Suppressor macrophage treated with lipopolysaccharide for 1 hour (primary cell): ENCODE measurements around the gene ARHGEF38.
"Not testable (repeated sequence)": the region's sequence is repeated elsewhere in the genome, so short reads cannot be mapped to it uniquely, and the experiment has no call there.

Experiments used
- DNase-seq, 3 donors: peaks; one replicate each; pipeline ENCODE4 v3.0.0-alpha.2; 2020 to 2022

ARHGEF38 gene

GRCh38 chr4:105657117-105657765 lies 104.8 kb downstream of the ARHGEF38 start:
- DNase-seq: no peak

DNA sequence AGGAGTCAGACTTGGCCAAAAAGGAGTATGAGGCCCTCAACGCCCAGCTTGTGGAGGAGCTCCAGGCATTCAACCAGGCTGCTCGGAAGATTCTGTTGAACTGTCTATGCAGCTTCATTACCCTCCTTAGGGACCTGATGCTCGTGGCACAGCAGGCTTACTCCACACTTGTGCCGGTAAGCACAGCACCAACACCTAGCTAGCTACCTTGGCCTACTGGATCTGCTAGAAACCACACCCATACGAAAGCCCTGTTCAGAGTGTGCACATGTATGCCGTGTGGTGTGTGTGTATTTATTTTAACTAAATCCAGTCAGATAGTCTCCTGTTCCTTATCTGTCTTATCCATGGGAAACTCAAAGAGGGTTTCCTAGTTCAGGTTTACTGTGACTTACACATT lies 106.8 kb downstream of the ARHGEF38 start:
- DNase-seq: no peak

DNA sequence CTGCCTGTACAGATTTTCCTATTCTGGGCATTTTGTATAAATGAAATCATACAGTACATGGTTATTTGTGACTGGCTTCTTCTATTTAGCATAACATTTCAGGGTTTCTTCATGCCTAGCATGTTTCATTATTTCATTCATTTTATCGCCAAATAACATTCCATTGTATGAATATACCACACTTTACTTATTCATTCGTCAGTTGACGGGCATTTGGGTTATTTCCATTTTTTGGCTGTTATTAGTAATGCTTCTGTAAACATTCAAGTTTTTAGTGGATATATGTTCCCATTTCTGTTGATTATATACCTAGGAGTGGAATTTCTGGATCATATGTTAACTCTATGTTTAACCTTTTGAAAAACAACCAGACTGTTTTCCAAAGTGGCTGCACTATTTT lies 108.6 kb downstream of the ARHGEF38 start:
- no peak for DNase-seq

DNA sequence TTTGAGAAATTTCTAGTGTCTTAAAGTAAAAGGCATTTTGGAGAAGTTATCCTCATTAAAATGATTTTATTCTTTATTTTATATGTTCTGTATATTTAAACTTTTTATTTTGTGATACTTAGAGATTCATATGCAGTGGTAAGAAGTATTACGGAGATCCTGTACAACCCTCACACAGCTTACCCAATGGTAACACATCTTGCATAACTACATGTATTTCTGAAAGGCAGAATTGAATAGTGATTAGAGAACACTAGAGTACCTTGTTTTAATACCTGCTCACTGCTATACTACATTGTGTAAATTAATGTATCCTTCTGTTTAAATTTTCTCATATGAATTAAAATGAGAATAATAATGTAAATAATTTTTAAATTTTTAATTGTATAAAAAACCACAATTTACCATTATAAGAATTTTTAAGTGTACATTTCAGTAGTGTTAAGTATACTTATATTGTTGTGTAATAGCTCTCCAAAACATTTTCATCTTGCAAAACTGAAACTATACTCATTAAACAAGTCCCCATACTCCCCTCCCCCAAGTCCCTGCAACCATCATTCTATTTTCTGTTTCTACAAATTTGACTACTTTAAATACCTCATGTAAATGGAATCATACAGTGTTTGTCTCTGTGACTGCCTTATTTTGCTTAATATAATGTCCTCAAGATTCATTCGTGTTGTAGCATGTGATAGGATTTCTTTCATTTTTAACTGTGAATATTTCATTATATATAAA lies 110.7 kb downstream of the ARHGEF38 start:
- DNase-seq: no peak

DNA sequence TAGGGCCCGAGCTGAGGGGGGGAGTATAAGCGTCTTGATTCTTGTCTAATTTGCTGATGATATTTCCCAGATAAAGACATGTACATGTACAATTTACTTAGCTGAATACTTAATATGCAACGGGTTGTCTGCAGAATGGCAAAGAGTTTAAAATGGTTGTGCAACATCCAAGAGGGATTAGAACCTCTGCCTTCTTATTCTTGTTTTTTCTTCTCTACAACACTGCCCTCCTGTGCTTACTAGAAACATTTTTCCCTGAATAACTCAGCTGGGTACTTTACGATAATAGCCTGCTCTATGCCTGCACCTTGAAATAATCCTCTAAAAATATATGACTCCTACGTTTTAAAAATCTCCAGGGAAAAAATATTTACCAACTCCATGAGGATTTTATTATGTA lies 114.3 kb downstream of the ARHGEF38 start:
- DNase-seq: peak; percentile 12 to 32 (median 23)

DNA sequence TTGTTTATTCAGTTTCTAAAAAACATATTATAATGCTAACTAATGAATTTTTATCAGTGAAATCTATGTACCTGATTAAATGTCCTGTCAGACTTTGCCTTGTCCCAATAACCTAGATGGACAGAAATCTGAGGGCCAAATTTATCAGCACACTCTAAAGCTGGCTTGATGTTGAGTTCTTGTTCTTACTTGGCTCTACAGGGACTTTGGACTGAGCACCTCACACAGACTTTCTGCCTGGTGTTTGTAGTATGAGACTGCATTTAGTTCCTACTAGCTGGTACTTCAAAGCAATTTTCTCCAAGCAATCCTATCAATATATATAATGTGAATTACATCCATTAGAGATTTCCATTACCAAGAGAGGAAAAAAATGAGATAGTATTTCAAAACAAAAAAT lies 118.3 kb downstream of the ARHGEF38 start:
- no peak for DNase-seq

DNA sequence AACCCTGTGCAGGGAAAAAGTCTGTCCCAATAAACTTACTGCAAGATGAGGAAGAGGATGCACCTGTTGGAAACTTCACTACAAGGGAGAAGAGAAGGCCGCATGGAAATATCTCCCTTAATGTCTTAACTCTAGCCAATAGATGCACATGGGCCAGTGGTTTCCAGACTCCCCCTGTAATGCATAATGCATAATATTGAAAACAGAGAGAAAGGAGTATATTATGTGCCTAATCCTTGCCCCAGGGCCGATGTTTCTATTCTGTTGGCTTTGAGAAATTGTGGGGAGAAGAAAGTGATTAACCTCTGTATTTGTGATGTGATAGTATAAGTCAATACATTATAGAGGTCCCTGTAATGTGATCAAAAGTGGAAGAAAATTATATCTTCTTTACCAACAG lies 118.9 kb downstream of the ARHGEF38 start:
- DNase-seq: no peak

- no peak for DNase-seq
Observed at GRCh38 chr4:105674011-105674410, 121.6 kb downstream of the ARHGEF38 start.

DNA sequence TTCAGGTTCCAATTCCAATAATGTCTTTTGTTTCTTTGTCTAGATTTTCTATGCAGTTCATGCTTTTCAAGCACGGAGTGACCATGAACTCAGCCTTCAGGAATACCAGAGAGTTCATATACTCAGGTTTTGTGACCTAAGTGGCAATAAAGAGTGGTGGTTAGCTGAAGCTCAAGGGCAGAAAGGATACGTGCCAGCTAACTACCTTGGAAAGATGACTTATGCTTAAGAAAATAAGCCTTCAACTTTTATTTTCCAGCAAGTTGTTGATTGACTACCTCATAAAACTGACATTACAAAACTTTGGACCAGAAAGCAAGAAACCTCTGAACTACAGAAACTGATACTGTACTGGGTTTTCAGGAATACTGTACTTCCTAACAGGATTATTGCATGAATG lies 125.3 kb downstream of the ARHGEF38 start:
- DNase-seq: no peak

DNA sequence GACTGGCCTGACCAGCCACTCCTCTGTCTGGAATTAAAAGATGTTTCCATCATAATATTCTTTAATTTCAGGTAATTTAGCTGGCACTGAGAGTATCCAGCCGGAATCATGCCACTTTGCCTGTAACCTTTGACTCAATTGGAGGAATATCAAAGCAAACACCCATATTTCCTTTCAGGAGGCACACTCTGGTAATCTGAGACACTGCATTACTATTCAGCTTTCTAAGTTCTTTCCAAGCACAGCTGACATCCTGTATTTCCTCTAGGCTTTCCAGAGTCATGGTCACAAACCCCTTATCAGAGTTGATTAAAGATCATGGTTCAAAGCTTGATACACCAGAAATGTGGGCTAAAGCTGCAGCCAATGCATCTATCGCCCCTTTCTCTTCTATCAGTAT lies 126.8 kb downstream of the ARHGEF38 start:
- DNase-seq: no peak

GRCh38 chr4:105683038-105683437 lies 130.6 kb downstream of the ARHGEF38 start:
- DNase-seq: no peak

DNA sequence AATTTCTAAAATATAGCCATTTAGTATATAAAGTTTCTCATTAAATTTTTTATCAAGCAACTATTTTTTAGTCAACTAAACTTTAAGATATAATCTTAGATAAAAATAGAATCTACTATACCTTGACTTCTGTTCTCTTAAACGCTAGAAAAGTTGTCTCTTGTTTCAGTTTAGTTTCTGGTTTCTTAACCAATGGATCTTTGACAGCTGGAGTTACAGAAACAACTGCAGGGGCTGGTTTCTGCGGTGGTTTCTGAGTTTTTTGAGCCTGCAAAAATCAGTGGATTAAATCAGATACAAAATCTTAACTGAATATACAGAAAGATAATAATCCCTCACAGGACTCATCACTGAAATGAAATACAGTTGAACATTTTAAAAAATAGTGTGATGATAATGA lies 134.2 kb downstream of the ARHGEF38 start:
- DNase-seq: no peak

DNA sequence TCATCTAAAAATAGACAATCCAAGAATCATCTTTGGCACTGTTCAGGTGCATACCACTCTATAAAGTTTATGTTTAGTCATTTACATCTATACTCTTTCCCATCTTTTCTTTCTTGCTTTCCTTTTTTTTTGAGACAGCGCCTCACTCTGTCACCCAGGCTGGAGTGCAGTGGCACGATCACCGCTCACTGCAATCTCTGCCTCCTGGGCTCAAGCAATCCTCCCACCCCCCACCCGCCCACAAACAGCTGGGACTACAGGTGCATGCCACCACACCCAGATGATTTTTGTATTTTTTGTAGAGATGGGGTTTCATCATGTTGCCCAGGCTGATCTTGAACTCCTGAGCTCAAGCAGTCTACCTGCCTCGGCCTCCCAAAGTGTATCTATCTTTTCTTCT lies 142.4 kb downstream of the ARHGEF38 start:
- not testable (repeated sequence) for DNase-seq

GRCh38 chr4:105695832-105696231 lies 143.4 kb downstream of the ARHGEF38 start:
- DNase-seq: not testable (repeated sequence)

- DNase-seq: no peak
Observed at GRCh38 chr4:105698607-105699006, 146.2 kb downstream of the ARHGEF38 start.

DNA sequence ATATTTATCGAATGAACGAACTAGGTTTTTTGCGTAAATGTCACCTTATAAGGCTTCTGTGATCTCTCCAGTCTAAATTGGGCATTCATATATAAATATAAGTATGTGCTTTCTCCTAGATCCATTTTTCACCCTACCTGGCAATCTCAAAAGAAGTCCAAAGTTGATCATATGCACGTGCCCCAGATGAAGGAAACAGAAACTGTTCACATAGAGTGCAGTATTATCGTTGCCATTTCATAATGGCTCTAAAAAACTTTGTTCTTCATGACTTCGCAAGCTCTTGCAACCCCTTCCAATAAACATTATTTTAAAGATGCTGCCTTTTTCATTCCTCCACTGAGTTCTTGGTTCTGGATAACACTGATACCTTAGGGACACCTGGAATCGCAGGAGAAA lies 155.4 kb downstream of the ARHGEF38 start:
- DNase-seq: peak in 2 of 3 donors; percentile 15 to 17

- DNase-seq: peak; percentile 95 to 97 (median 95)
Observed at GRCh38 chr4:105708181-105709080, 156.0 kb downstream of the ARHGEF38 start, which contains the start of the genes GSTCD and INTS12. Gene GSTCD, plus strand, starts transcription at chr4:105708784. Its CDS starts 8,830 bp downstream, at chr4:105717614. Gene INTS12, minus strand, starts transcription at chr4:105708689. Its CDS starts 8,684 bp downstream, at chr4:105700005.

GRCh38 chr4:105709081-105709450 lies 156.6 kb downstream of the ARHGEF38 start:
- DNase-seq: peak; percentile 19 to 33 (median 26)

- DNase-seq: no peak
Observed at GRCh38 chr4:105710012-105710600, 157.7 kb downstream of the ARHGEF38 start.

- no peak for DNase-seq
Observed at GRCh38 chr4:105710678-105711077, 158.3 kb downstream of the ARHGEF38 start.

DNA sequence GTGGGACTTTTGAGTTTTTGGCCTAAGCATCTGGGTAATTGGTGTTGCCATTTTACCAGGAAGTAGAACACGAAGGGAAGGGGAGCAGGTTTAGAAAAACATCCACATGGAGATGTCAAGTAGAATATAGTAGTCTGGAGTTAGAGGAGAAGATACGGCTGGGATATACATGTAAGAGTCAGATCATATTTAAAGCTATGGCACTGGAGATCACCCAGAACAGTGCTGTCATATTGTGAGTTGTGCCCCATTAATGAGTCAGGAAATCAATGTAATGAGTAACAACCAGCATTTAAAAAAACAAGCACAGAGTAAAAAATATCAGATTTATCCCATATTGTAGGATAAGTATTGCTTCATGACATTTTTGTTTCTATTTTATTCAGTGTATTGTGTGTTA lies 160.3 kb downstream of the ARHGEF38 start:
- DNase-seq: no peak

- DNase-seq: peak; percentile 57 to 79 (median 78)
Observed at GRCh38 chr4:105714071-105714521, 161.7 kb downstream of the ARHGEF38 start.

DNA sequence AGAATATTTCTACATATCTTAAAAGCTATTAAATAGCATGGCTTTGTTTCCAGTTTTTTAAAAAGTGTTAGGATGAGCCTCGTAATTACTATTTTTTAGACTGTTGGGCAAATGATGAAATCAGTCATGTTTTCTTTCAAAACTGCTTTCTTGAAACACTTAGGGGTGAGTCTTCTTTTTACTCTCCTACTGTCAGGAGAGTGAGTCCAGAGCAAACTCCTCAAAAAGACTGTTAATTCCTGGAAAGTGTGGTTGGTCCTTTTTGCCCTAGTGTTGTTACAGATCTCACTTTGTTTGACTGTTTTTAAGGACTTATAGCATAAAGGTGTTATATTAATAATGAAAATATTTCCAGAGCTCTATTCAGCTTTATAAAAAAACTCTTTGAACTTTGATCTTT lies 162.5 kb downstream of the ARHGEF38 start:
- DNase-seq: peak in 1 of 3 donors; percentile 17
